ENCODE data around the gene FAM9C. TPM values are rescaled to one million over a fixed set of nuclear protein-coding genes. Genes with fewer than 3 reads are reported as not detected.

Gene FAM9C
- total RNA-seq, 1 experiment from 2014 or later, result not detected

DNA sequence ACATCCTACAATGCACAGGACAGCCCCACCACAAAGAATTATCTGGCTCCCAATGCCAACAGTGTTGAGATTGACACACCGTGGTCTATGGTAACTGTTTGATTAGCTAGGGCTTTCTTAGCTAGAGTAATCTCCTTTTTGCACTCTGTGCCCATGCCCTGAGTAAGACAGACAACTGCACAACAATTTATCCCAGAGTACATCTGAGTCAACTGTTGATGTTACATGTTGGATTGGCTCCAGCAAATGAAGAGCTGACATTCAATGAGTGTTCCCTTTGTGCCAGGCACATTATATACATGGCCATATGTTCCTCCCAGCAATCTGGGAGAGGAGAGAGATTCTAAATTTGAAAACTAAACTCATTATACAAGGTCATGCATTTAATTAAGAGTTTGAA is 3.9 kb upstream of the FAM9C start:
- no peaks in the 10 kb centered on the region for H3K27me3 ChIP-seq (ENCODE audit: insufficient read depth, low read depth)
- no peaks in the 10 kb centered on the region for H3K79me2 ChIP-seq (ENCODE audit: low read depth)
- no TSS peak for BruUV-seq (replicated peaks)
- H3K4me3 ChIP-seq, result no peak overlapping the region
- H3F3A ChIP-seq (ENCODE audit: insufficient read depth, low read depth), result peaks cover 13% of the 10 kb centered on the region; the same call in 1 of the 2 replicates
- H3K4me1 ChIP-seq (replicated peaks; ENCODE audit: insufficient read depth), result peaks cover 13% of the 10 kb centered on the region; the same call in 1 of the 2 replicates
- H3K9me3 ChIP-seq (ENCODE audit: insufficient read depth, low read depth), result no peaks in the 10 kb centered on the region
- H4K20me1 ChIP-seq (ENCODE audit: insufficient read depth), result no peaks in the 10 kb centered on the region
- H3K27ac ChIP-seq, result no peak overlapping the region
- intact Hi-C loops (cut with micrococcal nuclease; ENCODE audit: unreplicated experiment), result no loop called here
- ChIA-PET POLR2A (ENCODE audit: unreplicated experiment) (no interaction called here), CTCF (no interaction called here)
- DNase-seq, result no peak
- no peak overlapping the region for H3K4me2 ChIP-seq
- H3K36me3 ChIP-seq (ENCODE audit: low read depth), result no peaks in the 10 kb centered on the region
- H3K9me2 ChIP-seq (ENCODE audit: insufficient read depth), result no peaks in the 10 kb centered on the region
- TF ChIP-seq, protein P1, sequence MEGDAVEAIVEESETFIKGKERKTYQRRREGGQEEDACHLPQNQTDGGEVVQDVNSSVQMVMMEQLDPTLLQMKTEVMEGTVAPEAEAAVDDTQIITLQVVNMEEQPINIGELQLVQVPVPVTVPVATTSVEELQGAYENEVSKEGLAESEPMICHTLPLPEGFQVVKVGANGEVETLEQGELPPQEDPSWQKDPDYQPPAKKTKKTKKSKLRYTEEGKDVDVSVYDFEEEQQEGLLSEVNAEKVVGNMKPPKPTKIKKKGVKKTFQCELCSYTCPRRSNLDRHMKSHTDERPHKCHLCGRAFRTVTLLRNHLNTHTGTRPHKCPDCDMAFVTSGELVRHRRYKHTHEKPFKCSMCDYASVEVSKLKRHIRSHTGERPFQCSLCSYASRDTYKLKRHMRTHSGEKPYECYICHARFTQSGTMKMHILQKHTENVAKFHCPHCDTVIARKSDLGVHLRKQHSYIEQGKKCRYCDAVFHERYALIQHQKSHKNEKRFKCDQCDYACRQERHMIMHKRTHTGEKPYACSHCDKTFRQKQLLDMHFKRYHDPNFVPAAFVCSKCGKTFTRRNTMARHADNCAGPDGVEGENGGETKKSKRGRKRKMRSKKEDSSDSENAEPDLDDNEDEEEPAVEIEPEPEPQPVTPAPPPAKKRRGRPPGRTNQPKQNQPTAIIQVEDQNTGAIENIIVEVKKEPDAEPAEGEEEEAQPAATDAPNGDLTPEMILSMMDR (conservative IDR thresholded peaks at IDR 0.05), result no peak
- TF ChIP-seq EZH2 (IDR thresholded peaks at IDR 0.05; ENCODE audit: low read depth), result no peak
- no peak overlapping the region for H2AFZ ChIP-seq

DNA sequence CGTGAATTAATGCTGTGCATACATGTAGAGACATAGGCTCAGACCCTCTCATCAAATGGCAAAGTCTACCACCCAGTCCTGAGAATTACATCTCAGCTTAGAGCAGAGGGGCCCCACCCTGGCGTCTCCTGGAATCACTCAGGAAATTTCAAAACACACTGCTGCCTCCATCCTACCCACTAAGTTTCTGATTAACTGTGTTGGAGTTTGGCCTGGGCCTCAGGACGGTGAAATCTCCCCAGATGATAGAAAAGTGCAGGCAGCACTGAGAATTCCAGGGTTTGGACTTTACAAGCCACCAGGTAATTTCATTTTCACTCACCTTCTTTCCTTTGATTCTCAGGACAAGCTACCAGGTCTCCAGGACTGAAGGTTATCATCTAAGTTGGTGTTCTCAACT is 3.3 kb upstream of the FAM9C start:
- no peaks in the 10 kb centered on the region for H3K9me3 ChIP-seq (ENCODE audit: insufficient read depth, low read depth)
- no peaks in the 10 kb centered on the region for H3K9me2 ChIP-seq (ENCODE audit: insufficient read depth)
- H3K27ac ChIP-seq, result no peak overlapping the region
- TF ChIP-seq EZH2 (IDR thresholded peaks at IDR 0.05; ENCODE audit: low read depth), result no peak
- TF ChIP-seq, protein P1 (conservative IDR thresholded peaks at IDR 0.05), result no peak
- peaks cover 13% of the 10 kb centered on the region; the same call in 1 of the 2 replicates for H3K4me1 ChIP-seq (replicated peaks; ENCODE audit: insufficient read depth)
- peaks cover 13% of the 10 kb centered on the region; the same call in 1 of the 2 replicates for H3F3A ChIP-seq (ENCODE audit: insufficient read depth, low read depth)
- DNase-seq, result no peak
- CTCF ChIA-PET, result no interaction called here
- POLR2A ChIA-PET (ENCODE audit: unreplicated experiment), result no interaction called here
- intact Hi-C loops (cut with micrococcal nuclease; ENCODE audit: unreplicated experiment), result no loop called here
- H3K79me2 ChIP-seq (ENCODE audit: low read depth), result no peaks in the 10 kb centered on the region
- no peaks in the 10 kb centered on the region for H3K27me3 ChIP-seq (ENCODE audit: insufficient read depth, low read depth)
- no TSS peak for BruUV-seq (replicated peaks)
- H2AFZ ChIP-seq, result no peak overlapping the region
- no peak overlapping the region for H3K4me3 ChIP-seq
- H4K20me1 ChIP-seq (ENCODE audit: insufficient read depth), result no peaks in the 10 kb centered on the region
- H3K4me2 ChIP-seq, result no peak overlapping the region
- no peaks in the 10 kb centered on the region for H3K36me3 ChIP-seq (ENCODE audit: low read depth)

DNA sequence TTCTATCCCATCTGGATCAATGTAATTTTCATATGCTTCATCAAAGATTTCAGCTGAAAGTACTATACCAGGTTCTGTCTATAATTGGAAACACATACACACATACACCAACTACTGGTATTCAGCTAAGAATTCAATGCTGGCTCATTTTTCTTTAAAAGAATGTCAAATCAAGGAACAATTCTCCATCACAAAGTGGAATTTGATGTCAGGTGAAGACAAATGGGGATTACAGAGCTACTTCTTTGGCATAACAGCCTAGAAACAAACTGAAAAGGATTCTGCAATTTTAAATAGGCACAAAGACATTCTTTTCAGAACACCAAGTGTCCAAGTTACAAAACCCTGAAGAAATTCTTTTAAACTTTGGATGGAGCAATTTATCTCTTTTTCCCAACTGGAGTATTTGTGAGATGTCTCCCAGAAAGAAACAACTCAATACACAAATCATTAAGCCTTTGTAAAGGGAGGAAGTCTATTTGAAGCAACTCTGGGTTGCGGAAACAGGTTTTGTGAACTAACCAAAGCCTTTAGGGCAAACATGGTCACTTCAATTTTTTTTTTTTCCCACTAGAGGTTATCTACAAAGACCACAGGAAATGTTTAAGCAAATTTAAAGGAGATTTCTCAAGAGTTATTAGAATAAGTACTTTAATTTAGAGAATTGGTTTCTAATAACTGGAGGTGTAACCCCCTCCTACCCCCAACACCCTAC is 1.9 kb upstream of the FAM9C start:
- TF ChIP-seq, protein P1 (conservative IDR thresholded peaks at IDR 0.05), result no peak
- no peak for TF ChIP-seq EZH2 (IDR thresholded peaks at IDR 0.05; ENCODE audit: low read depth)
- Histone ChIP-seq H3K4me2 (peak overlapping the region; percentile 26), H3K4me3 (no peak overlapping the region), H3K4me1 (replicated peaks; ENCODE audit: insufficient read depth) (peaks cover 13% of the 10 kb centered on the region; the same call in 1 of the 2 replicates), H3K79me2 (ENCODE audit: low read depth) (no peaks in the 10 kb centered on the region), H3K27ac (peak overlapping the region; percentile 26; the same call in 1 of the 2 replicates), H2AFZ (peak overlapping the region; percentile 43; the same call in 1 of the 2 replicates), H3K9me3 (ENCODE audit: insufficient read depth, low read depth) (no peaks in the 10 kb centered on the region), H3K27me3 (ENCODE audit: insufficient read depth, low read depth) (no peaks in the 10 kb centered on the region), H4K20me1 (ENCODE audit: insufficient read depth) (no peaks in the 10 kb centered on the region), H3K36me3 (ENCODE audit: low read depth) (no peaks in the 10 kb centered on the region), H3F3A (ENCODE audit: insufficient read depth, low read depth) (peaks cover 13% of the 10 kb centered on the region; the same call in 1 of the 2 replicates), H3K9me2 (ENCODE audit: insufficient read depth) (no peaks in the 10 kb centered on the region)
- ChIA-PET POLR2A (ENCODE audit: unreplicated experiment) (no interaction called here), CTCF (no interaction called here)
- intact Hi-C loops (cut with micrococcal nuclease; ENCODE audit: unreplicated experiment), result no loop called here
- no TSS peak for BruUV-seq (replicated peaks)
- DNase-seq, result peak in 1 of 2 experiments; percentile 45
